ENCODE data around the gene VAV2.
"Not testable (repeated sequence)": the region's sequence is repeated elsewhere in the genome, so short reads cannot be mapped to it uniquely, and the experiment has no call there.

Gene VAV2

GRCh38 chr9:133752739-133753446, 239.2 kb downstream of the VAV2 start:
- FAIRE-seq (no peak), DNase-seq (ENCODE audit: extremely low spot score, insufficient read length, low read depth) (no peak)

- FAIRE-seq (no peak), DNase-seq (ENCODE audit: extremely low spot score, insufficient read length, low read depth) (no peak)
These were observed 241.0 kb downstream of the VAV2 start for GRCh38 chr9:133750982-133751649.

GRCh38 chr9:133747309-133747708, 244.8 kb downstream of the VAV2 start:
- FAIRE-seq = no peak

GRCh38 chr9:133744528-133744927, 247.6 kb downstream of the VAV2 start:
- not testable (repeated sequence) for DNase-seq (ENCODE audit: extremely low spot score, insufficient read length, low read depth); FAIRE-seq

More at GRCh38 chr9:133747309-133747708, 244.8 kb downstream of the VAV2 start:
- DNase-seq (ENCODE audit: extremely low spot score, insufficient read length, low read depth) = no peak

- FAIRE-seq (peak; percentile 89), DNase-seq (ENCODE audit: extremely low spot score, insufficient read length, low read depth) (peak; percentile 66)
These were observed 249.2 kb downstream of the VAV2 start for GRCh38 chr9:133742849-133743444.

GRCh38 chr9:133742251-133742650, 249.9 kb downstream of the VAV2 start:
- DNase-seq (ENCODE audit: extremely low spot score, insufficient read length, low read depth) (no peak), FAIRE-seq (no peak)

GRCh38 chr9:133741716-133742115, 250.4 kb downstream of the VAV2 start:
- DNase-seq (ENCODE audit: extremely low spot score, insufficient read length, low read depth) = no peak
- FAIRE-seq = no peak

GRCh38 chr9:133740911-133741310, 251.2 kb downstream of the VAV2 start:
- FAIRE-seq = no peak

GRCh38 chr9:133739408-133740280, 252.5 kb downstream of the VAV2 start:
- no peak for DNase-seq (ENCODE audit: extremely low spot score, insufficient read length, low read depth)
- FAIRE-seq = no peak

More at GRCh38 chr9:133740911-133741310, 251.2 kb downstream of the VAV2 start:
- no peak for DNase-seq (ENCODE audit: extremely low spot score, insufficient read length, low read depth)

GRCh38 chr9:133738640-133739225, 253.4 kb downstream of the VAV2 start:
- DNase-seq (ENCODE audit: extremely low spot score, insufficient read length, low read depth) = no peak
- FAIRE-seq = no peak

- FAIRE-seq (peak; percentile 65), DNase-seq (ENCODE audit: extremely low spot score, insufficient read length, low read depth) (peak; percentile 33)
These were observed 254.1 kb downstream of the VAV2 start, which contains the start of gene SARDH for GRCh38 chr9:133737774-133738639. TSS of gene SARDH (minus strand) at chr9:133738352. CDS start at chr9:133734173, 4,179 bp downstream.

- FAIRE-seq = no peak
- DNase-seq (ENCODE audit: extremely low spot score, insufficient read length, low read depth) = no peak
These were observed 254.9 kb downstream of the VAV2 start for GRCh38 chr9:133737071-133737773.

- FAIRE-seq = peak; percentile 15
- no peak for DNase-seq (ENCODE audit: extremely low spot score, insufficient read length, low read depth)
These were observed 256.2 kb downstream of the VAV2 start for GRCh38 chr9:133735931-133736330.

GRCh38 chr9:133735415-133735775, 256.7 kb downstream of the VAV2 start:
- FAIRE-seq (peak; percentile 56), DNase-seq (ENCODE audit: extremely low spot score, insufficient read length, low read depth) (peak; percentile 15)

GRCh38 chr9:133734590-133735414, 257.3 kb downstream of the VAV2 start:
- DNase-seq (ENCODE audit: extremely low spot score, insufficient read length, low read depth) (no peak), FAIRE-seq (no peak)

- FAIRE-seq = no peak
These were observed 258.2 kb downstream of the VAV2 start for GRCh38 chr9:133733796-133734533.

GRCh38 chr9:133733421-133733795, 258.7 kb downstream of the VAV2 start:
- DNase-seq (ENCODE audit: extremely low spot score, insufficient read length, low read depth) (no peak), FAIRE-seq (no peak)

More at GRCh38 chr9:133733796-133734533, 258.2 kb downstream of the VAV2 start:
- no peak for DNase-seq (ENCODE audit: extremely low spot score, insufficient read length, low read depth)

All from GM18507 (cell line).